Activated CD4-positive, alpha-beta memory T cell treated with anti-CD3 and anti-CD28 coated beads for 36 hours (primary cell): ENCODE data around the gene OR5C1. TPM values are rescaled to one million over a fixed set of nuclear protein-coding genes. Genes with fewer than 3 reads are reported as not detected.
A peak's percentile ranks its signal among the peaks of the same experiment; 100 is the strongest.
"Not testable (repeated sequence)": the region's sequence is repeated elsewhere in the genome, so short reads cannot be mapped to it uniquely, and the experiment has no call there.

Experiments used
- CTCF ChIA-PET: fragments of 350-600 bp; sonication (Branson Sonifier 250); formaldehyde crosslinking; loops from one replicate; lab custom pipeline; 2021; ENCODE audit warnings: antibody characterized with exemption, inconsistent platforms; lab: Charles Lee
- POLR2A ChIA-PET: fragments of 350-600 bp; sonication (Branson Sonifier 250); formaldehyde crosslinking; loops from one replicate; lab custom pipeline; 2021; ENCODE audit warnings: antibody characterized with exemption; lab: Charles Lee
- DNase-seq: peaks from one replicate; pipeline ENCODE4 v3.0.0-alpha.2; 2020
- H3K27ac Mint-ChIP-seq: one replicate; pipeline ENCODE4 v1.8.0; 2021; ENCODE audit warnings: mixed read lengths
- H3K27me3 Mint-ChIP-seq: one replicate; pipeline ENCODE4 v1.8.0; 2021; ENCODE audit warnings: mixed read lengths
- H3K36me3 Mint-ChIP-seq: one replicate; pipeline ENCODE4 v1.8.0; 2021; ENCODE audit warnings: mixed read lengths
- H3K4me1 Mint-ChIP-seq: one replicate; pipeline ENCODE4 v1.8.0; 2021; ENCODE audit warnings: low read depth, mixed read lengths
- H3K4me3 Mint-ChIP-seq: one replicate; pipeline ENCODE4 v1.8.0; 2021; ENCODE audit warnings: mild to moderate bottlenecking, mixed read lengths
- H3K9me3 Mint-ChIP-seq: one replicate; pipeline ENCODE4 v1.8.0; 2021; ENCODE audit warnings: mixed read lengths
- intact Hi-C: fragments of 100-400 bp; cut with micrococcal nuclease; formaldehyde crosslinking; loops from one replicate; pipeline ENCODE4 v1.15.1; 2023
- total RNA-seq, 2 experiments: library from RNA; stranded (reverse); gene quantifications; one replicate each; pipeline ENCODE4 v1.2.3, GENCODE V29; 2021

OR5C1 gene
- total RNA-seq, 2 experiments from 2014 or later, result not detected

DNA sequence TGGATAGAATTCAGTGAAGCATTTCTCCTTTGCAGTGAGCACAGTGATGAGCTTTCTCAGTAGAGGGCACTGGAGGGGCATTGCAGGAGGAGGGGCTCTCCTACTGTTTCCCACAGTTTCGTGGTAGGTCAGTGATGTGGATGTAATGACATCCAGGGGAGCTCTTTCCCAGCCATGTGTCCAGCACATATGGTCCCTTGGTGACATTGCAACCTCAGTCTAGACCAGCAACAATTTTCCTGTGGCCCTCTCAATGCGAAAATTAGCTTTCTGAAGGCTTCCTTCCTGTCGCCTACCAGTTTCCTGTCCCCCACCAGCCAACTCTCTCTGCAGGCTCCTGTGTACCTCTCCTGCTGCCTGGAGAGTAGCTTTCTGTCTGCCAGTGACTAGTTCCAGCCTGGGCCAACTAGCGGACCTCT is 46.6 kb downstream of the OR5C1 start:
- CTCF ChIA-PET, result interaction anchor here (0.9 to 1.4 kb wide), 6 partner anchors 8 to 370 kb away, joined by 3 to 4 read pairs (median 3); partner anchors contain the start of gene ZBTB6

DNA sequence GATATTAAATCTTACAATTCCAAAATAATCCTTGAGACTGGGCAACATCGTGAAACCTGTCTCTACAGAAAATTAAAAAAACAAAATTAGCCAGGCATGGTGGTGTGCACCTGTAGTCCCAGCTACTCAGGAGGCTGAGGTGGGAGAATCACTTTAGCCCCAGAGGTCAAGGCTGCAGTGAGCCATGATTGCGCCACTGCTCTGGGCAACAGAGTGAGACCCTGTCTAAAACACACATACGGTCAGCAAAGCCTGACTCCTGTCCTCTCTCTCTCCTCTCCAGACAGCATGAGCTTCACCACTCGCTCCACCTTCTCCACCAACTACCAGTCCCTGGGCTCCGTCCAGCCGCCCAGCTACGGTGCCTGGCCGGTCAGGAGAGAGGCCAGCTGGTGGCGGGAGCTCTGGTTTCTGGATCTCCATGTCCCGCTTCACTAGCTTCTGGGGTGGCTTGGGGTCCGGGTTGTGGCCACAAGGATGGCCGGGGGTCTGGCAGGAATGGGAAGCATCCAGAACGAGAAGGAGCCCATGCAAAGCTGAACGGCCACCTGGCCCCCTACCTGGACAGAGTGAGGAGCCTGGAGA is 48.6 kb downstream of the OR5C1 start:
- Mint-ChIP-seq H3K4me3 (no peak overlapping the region), H3K4me1 (peaks cover 11% of the 10 kb centered on the region), H3K27ac (no peak overlapping the region), H3K36me3 (no peaks in the 10 kb centered on the region), H3K27me3 (no peaks in the 10 kb centered on the region), H3K9me3 (no peaks in the 10 kb centered on the region)
- DNase-seq, result no peak
- intact Hi-C loops, result no loop called here
- ChIA-PET POLR2A (interaction anchor here (0.6 kb wide), 1 partner anchor 26 kb away, joined by 7 read pairs; no protein-coding TSS in a partner anchor), CTCF (no interaction called here)

More for the DNA sequence above, 46.6 kb downstream of the OR5C1 start:
- peaks cover 13% of the 10 kb centered on the region for H3K4me1 Mint-ChIP-seq
- no peaks in the 10 kb centered on the region for H3K9me3 Mint-ChIP-seq
- intact Hi-C loops, result no loop called here
- peak overlapping the region; percentile 66 for H3K27ac Mint-ChIP-seq
- POLR2A ChIA-PET, result interaction anchor here (1.2 kb wide), 1 partner anchor 14 kb away, joined by 5 read pairs; no protein-coding TSS in a partner anchor
- peak overlapping the region; percentile 20 for H3K4me3 Mint-ChIP-seq
- H3K27me3 Mint-ChIP-seq, result no peaks in the 10 kb centered on the region
- H3K36me3 Mint-ChIP-seq, result no peaks in the 10 kb centered on the region
- DNase-seq, result peak; percentile 44

DNA sequence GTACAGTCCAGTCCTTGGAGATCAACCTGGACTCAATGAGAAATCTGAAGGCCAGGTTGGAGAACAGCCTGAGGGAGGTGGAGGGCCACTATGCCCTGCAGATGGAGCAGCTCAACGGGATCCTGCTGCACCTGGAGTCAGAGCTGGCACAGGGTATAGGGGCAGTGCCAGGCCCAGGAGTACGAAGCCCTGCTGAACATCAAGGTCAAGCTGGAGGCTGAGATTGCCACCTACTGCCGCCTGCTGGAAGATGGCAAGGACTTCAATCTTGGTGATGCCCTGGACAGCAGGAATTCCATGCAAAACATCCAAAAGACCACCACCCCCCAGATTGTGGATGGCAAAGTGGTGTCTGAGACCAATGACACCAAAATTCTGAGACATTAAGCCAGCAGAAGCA is 49.7 kb downstream of the OR5C1 start:
- peaks cover 11% of the 10 kb centered on the region for H3K4me1 Mint-ChIP-seq
- POLR2A ChIA-PET, H3K27ac Mint-ChIP-seq, H3K27me3 Mint-ChIP-seq, intact Hi-C loops, DNase-seq, H3K9me3 Mint-ChIP-seq, CTCF ChIA-PET, H3K36me3 Mint-ChIP-seq, H3K4me3 Mint-ChIP-seq: not testable (repeated sequence)

Other genes starting within 250 kb of the OR5C1 start
- not detected for gene OR1N2, start 235.8 kb upstream of the OR5C1 start, total RNA-seq
- not detected for gene OR1L8, start 205.5 kb upstream of the OR5C1 start, total RNA-seq
- gene OR1Q1, start 174.2 kb upstream of the OR5C1 start, total RNA-seq, result not detected
- not detected for gene OR1B1, start 131.3 kb upstream of the OR5C1 start, total RNA-seq
- not detected for gene OR1L1, start 127.2 kb upstream of the OR5C1 start, total RNA-seq
- not detected for gene OR1L3, start 113.8 kb upstream of the OR5C1 start, total RNA-seq
- not detected for gene OR1L4, start 64.9 kb upstream of the OR5C1 start, total RNA-seq
- gene OR1L6, start 46.6 kb upstream of the OR5C1 start, total RNA-seq, result not detected
- not detected for gene OR1K1, start 11.2 kb downstream of the OR5C1 start, total RNA-seq
- gene PDCL, start 39.7 kb downstream of the OR5C1 start, total RNA-seq, result 10 to 100 TPM; 18.7 to 21.5 TPM
- gene RC3H2, start 116.4 kb downstream of the OR5C1 start, total RNA-seq, result 10 to 100 TPM; 27.7 to 27.8 TPM
- 10 to 100 TPM in 1 of 2 experiments, 1 to 10 TPM in 1; 9.9 to 10.6 TPM for gene ZBTB6, start 124.4 kb downstream of the OR5C1 start, total RNA-seq
- 1 to 10 TPM; 6.1 to 6.4 TPM for gene ZBTB26, start 142.6 kb downstream of the OR5C1 start, total RNA-seq
- 10 to 100 TPM; 27.1 to 28.8 TPM for gene RABGAP1, start 152.1 kb downstream of the OR5C1 start, total RNA-seq
- under 1 TPM in 1 of 2 experiments, not detected in 1; 0.31 TPM for gene GPR21, start 244.7 kb downstream of the OR5C1 start, total RNA-seq